Breast epithelium (tissue), 3 donors: ENCODE measurements around the gene FZR1.

Experiments used
- CTCF ChIP-seq, 3 donors: fragments of 450-650 bp; IDR thresholded peaks; one replicate each; pipeline ENCODE4 v1.5.1; 2016 to 2017; ENCODE audit warnings: antibody characterized with exemption in 3 of 3, mild to moderate bottlenecking in 3 of 3, moderate library complexity in 3 of 3
- POLR2A ChIP-seq: fragments of 450-650 bp; IDR thresholded peaks from one replicate; pipeline ENCODE4 v1.6.1; 2016; ENCODE audit warnings: antibody characterized with exemption, mild to moderate bottlenecking, moderate library complexity

GRCh38 chr19:3497757-3498520 is 8.2 kb upstream of the FZR1 start:
- no peak for TF ChIP-seq CTCF (IDR thresholded peaks at IDR 0.05)
- TF ChIP-seq POLR2A = no peak
